ENCODE results near the gene PALD1.

Gene PALD1
- 0.16 to 1.8 (median 0.58) reads per million in 3 experiments for total RNA-seq

DNA sequence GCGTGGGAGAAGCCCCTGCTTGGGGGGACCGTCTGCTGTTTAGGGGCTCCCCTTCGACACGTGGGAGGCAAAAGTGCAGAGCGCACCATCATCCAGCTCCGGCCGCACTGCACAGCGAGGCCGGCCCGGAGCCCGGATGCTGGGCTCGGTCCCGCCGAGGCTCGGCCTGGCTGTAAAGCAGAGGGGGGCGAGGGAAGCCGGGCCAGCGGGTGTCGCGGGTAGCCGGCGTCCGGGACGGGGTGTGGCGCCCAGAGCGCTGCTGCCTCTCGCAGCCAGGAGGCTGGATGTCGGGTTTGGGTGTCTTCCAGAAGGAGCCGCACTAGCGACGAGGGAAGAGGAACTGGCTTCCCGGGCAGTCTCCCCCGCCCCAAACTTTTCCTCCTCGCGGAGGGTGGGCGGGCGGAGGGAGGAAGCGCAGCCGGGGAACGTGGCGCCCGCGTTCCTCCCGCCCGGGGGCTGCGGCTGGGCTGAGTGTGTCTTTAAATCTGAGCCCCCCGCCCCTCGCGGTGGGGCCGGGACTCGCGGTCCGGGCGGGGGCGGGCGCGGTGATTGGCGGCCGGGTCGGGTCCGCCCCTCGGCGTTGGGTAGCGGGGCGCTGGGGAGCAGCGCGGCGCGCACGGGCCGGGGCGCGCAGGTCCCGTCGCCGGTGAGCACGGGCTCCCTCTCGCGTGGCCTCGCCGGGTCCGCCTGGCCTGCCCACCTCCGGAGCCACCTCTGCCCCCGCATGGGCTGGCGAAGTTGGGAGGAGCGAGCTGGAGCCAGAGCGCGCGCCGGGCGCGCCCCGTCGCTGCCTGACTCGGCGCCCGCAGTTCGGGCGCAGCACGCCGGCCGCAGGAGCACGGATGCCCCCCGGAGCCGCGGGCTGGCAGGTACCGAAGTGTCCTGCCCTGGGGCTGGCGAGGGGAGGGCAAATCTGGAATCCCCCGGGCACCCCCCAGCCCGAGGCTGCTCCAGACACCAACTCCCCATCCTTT, at the start of gene PALD1:
PALD1 (plus strand) TSS at position 577 of the 974 bp plus-strand sequence. CDS start 47,185 bp downstream, outside the sequence.
- peak; percentile 19 for DNase-seq

DNA sequence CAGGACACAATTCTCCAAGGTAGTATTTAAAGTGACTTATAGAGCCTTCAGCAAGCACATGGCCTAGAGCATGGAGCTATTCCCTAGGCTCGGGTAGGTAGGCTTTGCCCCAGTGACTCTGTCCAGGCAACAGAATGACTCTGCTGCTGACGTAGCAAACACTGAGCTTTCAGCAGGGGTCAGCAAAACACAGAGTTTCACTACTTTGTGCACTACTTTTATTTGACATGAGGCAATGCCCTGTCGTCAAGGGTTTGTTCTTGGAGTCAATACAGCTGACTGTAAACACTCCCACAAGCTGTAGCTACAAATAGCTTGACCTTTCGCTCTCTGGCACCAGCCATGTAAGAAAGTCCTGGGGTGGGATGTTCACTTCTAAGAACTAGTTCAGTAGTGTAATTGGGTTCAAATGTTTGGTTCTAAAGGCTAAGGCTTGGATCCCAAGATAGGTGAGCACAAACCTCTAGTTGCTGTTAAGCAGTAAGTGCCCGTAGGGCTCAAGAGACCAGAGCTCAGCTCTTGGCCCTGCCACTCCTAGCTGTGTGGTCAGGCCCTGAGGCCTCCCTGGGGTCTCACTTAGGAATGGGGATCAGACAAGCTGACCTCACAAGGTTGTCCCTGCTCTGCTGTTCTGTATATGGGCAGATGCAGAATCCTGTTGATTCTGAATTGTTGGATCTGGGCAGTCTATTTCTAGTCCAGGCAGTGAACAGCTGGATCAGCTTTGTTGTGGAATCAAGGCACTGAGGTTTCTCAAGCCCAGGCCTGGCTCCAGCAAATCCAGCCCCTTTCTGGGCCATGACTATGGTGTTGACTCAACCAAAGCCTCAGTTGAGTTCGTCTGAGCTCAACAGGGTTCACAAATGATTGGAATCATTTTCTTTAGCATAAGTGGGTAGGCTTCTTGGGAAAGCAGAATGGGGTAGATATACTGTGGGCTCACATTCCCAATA, 47.8 kb upstream of the PALD1 start:
- DNase-seq, result no peak

GRCh38 chr10:70432101-70432500, 46.5 kb upstream of the PALD1 start:
- no peak for DNase-seq

- peak; percentile 4 for DNase-seq
Observed at GRCh38 chr10:70432561-70433263, 45.9 kb upstream of the PALD1 start.

DNA sequence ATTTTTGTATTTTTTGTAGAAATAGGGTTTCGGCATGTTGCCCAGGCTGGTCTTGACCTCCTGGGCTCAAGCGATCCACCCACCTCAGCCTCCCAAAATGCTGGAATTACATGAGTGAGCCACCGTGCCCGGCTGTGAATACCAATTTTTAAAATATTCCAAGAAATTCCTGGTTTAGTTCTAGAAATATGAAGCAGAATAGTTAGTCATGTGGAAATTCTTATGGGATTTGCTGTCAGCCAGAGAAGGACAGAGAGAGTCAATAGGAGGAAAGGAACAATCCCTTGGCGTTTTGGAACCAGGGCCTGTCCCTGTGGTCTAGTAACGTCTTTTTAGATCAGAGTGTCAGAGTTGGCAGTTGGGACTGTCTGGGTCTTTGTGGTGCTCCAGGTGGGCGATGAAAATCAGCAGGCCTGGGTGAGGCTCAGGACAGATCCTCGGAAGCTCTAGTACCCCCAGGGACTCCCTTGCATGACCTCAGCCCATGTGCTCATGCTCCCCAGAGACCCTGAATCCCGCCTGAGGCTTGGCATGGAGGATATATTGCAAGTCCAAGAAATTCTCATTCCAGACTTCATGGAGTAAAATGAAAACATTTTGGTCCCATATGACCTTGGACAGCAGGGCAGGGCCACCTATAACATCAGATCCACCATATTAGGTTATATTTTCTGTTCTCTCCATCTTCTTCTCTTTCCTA, 44.8 kb upstream of the PALD1 start:
- no peak for DNase-seq

GRCh38 chr10:70435241-70436085, 43.1 kb upstream of the PALD1 start:
- no peak for DNase-seq

DNA sequence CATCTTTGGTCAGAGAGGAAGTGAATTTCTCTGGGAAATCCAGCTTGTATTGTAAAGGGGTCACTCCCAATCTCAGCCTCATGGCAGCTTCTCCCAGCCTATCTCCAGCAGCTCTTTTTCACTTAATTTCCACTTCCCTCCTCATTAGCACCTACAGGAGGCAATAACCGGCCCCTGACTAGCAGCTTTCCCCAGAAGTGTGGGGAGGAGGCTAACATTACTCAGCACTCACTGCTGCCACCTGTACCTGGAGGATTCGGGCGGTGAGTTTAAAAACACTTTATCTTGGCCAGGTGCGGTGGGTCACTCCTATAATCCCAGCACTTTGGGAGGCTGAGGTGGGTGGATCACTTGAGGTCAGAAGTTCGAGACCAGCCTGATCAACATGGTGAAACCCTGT, 40.8 kb upstream of the PALD1 start:
- no peak for DNase-seq

GRCh38 chr10:70440296-70441160, 38.0 kb upstream of the PALD1 start:
- DNase-seq, result no peak

DNA sequence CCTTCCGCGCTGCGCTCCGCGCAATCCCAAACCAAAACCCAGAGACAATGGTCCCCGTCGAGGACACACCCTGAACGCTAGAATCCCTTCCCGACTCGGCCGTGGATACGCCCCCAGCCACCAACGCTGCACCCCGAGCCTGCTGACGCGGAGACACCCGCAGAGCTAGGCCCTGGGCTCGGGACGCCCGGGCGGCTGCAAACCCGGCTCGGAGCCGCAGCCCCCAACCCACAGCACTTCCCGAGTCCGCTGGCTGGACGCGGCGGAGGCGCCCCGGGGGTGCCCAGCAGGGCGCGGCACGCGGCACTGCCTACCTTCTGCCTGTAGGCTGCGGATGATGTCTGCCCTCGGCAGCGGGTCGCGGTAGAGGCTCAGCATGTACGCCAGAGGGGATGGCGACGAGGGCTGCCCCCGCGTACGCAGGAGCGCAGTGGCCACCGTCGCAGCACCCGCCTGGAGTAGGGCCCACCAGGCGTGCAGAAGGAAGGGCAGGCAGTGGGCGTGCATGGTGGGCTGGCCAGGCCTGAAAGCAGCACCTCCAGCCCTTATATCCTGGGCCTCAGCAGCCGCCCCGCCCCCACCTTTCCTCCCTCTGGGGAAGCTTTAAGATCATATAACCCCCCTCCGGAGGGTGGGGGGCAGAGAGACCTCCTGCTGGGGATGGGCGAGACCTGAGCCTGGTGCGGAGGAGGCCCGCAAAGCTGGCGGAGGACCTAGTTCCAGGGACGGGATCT, 37.2 kb upstream of the PALD1 start, which contains the start of gene NODAL:
NODAL (minus strand) TSS at position 521 of the 734 bp plus-strand sequence; CDS start at position 507, 14 bp downstream.
- DNase-seq, result no peak

GRCh38 chr10:70441895-70442309, 36.7 kb upstream of the PALD1 start:
- DNase-seq, result no peak

DNA sequence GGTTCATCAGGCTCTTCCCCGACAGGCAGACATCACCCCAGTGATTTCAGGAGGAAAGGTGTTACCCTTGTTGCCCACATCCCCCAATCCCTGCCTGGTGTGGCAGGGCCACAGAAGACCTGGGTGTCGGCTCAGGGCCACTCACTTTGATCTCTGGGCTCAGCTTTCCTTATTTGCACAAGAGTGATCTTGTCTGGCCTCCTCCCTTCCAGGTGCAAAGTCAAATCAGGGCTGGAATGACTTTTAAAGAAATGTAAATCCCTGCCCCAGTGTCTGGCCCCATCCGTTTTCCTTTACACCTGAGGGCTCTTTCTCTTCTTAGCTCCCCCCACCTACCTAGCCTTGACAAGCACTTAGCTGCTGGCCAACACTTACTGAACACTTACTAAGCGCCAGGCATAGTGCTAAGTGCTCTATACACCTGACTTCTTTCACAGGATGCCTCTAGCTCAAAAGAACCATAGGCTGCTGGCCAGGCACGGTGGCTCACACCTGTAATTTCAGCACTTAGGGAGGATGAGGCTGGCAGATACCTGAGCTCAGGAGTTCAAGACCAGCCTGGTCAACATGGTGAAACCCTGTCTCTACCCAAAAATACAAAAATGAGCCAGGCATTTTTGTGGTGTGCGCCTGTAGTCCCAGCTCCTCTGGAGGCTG, 36.1 kb upstream of the PALD1 start:
- DNase-seq, result no peak

- no peak for DNase-seq
Observed at GRCh38 chr10:70444744-70445143, 33.8 kb upstream of the PALD1 start.

DNA sequence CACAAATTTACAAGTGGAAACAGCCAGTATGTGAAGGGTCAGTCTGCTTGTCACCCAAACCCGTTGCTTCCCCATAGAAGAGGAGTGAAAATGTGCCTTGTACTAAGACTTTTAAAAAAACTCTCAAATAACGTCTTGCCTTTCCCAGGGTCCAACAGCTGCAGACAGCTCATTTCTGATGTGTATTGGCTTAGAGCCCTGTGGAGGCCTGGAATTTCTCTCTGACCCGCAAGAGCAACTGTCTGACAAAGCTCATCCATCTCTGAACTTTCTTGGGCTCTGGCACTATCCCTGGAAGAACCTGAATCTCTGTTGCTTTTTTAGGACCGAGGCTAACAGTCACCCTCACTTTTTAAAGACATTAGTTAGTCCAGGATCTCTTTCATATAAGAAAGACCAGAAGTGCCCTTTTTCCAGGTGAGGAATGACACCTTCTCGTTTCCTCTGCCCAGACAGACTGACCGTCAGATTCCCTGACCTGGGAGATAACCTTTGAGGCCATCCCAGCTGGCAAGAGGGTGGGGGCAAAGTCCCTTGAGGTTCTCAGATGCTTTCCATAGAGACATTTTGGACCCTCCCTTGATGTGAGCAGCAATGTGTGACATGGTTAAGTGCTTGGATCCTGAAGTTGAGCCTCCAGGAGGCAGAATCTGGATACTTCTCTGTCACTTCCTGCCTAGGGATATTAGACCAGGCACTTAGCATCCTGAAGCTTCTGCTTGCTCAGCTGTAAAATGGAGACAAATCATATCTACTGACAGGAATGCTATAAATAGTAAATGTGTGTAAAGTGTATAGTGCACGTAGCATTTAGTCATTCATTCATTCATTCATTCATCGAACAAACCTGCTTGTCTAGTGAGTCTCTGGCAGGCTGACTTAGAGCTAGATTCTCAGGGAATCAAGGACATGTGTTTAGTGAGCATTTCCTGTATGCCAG, 32.6 kb upstream of the PALD1 start:
- no peak for DNase-seq

GRCh38 chr10:70448236-70448635, 30.3 kb upstream of the PALD1 start:
- no peak for DNase-seq

GRCh38 chr10:70455213-70455630, 23.3 kb upstream of the PALD1 start:
- no peak for DNase-seq

- no peak for DNase-seq
Observed at GRCh38 chr10:70456164-70456563, 22.4 kb upstream of the PALD1 start.

DNA sequence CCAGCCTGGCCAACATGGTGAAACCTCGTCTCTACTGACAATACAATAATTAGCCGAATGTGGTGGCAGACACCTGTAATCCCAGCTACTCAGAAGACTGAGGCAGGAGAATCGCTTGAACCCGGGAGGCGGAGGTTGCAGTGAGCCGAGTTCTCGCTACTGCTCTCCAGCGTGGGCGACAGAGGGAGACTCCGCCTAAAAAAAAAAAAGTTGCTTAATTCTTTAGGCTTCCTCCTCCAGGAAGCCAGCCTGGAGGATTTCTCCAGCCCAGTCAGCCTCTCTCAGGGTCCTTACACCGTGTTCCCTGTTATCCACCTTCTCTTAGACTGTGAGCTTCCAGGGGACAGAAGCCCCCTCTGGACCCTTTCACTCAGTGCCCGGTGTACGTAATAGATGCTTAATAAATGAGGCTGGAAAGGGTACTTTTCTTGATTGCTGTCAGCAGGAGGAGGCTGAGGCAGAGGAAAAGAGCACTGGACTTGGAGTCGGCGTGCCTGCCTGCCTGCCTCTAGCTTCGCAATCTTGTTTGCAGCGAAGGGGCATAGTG, 20.7 kb upstream of the PALD1 start:
- DNase-seq, result no peak

All from central memory CD4-positive, alpha-beta T cell (primary cell).